Measurements from ENCODE around the gene TMEM108.

DNA sequence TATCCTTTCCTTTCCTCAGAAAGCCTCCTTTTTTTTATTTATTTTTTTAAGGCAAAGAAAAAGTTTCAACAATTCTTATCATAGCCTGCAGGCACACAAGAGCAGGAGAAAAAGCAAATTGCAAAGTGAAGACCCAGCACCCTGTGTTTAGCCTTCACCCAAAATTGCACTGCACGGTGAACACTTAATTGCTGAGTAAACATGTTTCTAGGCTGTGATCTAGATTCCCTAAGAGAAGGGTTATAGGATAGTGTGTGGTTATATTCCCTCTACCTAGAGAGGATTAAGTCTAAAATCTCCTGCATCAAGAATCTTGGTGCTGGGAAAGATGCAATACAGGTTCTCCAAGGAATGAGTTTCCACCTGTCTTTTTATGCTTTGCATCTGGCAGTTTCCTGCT is 291.4 kb downstream of the TMEM108 start:
- TF ChIP-seq EZH2 (IDR thresholded peaks at IDR 0.05) (no peak), POLR2A (IDR thresholded peaks at IDR 0.05; ENCODE audit: borderline replicate concordance, extremely low read depth, insufficient read depth, insufficient read length) (no peak), EGR1 (IDR thresholded peaks at IDR 0.05; ENCODE audit: low read depth) (no peak), JUND (IDR thresholded peaks at IDR 0.05) (no peak), ELF1 (IDR thresholded peaks at IDR 0.05; ENCODE audit: borderline replicate concordance, low read depth) (no peak)
- TF ChIP-seq, protein P1, sequence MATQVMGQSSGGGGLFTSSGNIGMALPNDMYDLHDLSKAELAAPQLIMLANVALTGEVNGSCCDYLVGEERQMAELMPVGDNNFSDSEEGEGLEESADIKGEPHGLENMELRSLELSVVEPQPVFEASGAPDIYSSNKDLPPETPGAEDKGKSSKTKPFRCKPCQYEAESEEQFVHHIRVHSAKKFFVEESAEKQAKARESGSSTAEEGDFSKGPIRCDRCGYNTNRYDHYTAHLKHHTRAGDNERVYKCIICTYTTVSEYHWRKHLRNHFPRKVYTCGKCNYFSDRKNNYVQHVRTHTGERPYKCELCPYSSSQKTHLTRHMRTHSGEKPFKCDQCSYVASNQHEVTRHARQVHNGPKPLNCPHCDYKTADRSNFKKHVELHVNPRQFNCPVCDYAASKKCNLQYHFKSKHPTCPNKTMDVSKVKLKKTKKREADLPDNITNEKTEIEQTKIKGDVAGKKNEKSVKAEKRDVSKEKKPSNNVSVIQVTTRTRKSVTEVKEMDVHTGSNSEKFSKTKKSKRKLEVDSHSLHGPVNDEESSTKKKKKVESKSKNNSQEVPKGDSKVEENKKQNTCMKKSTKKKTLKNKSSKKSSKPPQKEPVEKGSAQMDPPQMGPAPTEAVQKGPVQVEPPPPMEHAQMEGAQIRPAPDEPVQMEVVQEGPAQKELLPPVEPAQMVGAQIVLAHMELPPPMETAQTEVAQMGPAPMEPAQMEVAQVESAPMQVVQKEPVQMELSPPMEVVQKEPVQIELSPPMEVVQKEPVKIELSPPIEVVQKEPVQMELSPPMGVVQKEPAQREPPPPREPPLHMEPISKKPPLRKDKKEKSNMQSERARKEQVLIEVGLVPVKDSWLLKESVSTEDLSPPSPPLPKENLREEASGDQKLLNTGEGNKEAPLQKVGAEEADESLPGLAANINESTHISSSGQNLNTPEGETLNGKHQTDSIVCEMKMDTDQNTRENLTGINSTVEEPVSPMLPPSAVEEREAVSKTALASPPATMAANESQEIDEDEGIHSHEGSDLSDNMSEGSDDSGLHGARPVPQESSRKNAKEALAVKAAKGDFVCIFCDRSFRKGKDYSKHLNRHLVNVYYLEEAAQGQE (IDR thresholded peaks at IDR 0.05; ENCODE audit: low read depth) = no peak
- TF ChIP-seq, protein P2, sequence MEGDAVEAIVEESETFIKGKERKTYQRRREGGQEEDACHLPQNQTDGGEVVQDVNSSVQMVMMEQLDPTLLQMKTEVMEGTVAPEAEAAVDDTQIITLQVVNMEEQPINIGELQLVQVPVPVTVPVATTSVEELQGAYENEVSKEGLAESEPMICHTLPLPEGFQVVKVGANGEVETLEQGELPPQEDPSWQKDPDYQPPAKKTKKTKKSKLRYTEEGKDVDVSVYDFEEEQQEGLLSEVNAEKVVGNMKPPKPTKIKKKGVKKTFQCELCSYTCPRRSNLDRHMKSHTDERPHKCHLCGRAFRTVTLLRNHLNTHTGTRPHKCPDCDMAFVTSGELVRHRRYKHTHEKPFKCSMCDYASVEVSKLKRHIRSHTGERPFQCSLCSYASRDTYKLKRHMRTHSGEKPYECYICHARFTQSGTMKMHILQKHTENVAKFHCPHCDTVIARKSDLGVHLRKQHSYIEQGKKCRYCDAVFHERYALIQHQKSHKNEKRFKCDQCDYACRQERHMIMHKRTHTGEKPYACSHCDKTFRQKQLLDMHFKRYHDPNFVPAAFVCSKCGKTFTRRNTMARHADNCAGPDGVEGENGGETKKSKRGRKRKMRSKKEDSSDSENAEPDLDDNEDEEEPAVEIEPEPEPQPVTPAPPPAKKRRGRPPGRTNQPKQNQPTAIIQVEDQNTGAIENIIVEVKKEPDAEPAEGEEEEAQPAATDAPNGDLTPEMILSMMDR (IDR thresholded peaks at IDR 0.05 in 2 of 3, conservative IDR thresholded peaks at IDR 0.05 in 1 of 3; ENCODE audit: borderline replicate concordance in 1 of 3, insufficient read depth in 1 of 3, low read depth in 2 of 3, low read length in 2 of 3) = no peak
- TF ChIP-seq, protein P3, sequence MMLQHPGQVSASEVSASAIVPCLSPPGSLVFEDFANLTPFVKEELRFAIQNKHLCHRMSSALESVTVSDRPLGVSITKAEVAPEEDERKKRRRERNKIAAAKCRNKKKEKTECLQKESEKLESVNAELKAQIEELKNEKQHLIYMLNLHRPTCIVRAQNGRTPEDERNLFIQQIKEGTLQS (IDR thresholded peaks at IDR 0.05) = no peak
- TF ChIP-seq, protein P4, sequence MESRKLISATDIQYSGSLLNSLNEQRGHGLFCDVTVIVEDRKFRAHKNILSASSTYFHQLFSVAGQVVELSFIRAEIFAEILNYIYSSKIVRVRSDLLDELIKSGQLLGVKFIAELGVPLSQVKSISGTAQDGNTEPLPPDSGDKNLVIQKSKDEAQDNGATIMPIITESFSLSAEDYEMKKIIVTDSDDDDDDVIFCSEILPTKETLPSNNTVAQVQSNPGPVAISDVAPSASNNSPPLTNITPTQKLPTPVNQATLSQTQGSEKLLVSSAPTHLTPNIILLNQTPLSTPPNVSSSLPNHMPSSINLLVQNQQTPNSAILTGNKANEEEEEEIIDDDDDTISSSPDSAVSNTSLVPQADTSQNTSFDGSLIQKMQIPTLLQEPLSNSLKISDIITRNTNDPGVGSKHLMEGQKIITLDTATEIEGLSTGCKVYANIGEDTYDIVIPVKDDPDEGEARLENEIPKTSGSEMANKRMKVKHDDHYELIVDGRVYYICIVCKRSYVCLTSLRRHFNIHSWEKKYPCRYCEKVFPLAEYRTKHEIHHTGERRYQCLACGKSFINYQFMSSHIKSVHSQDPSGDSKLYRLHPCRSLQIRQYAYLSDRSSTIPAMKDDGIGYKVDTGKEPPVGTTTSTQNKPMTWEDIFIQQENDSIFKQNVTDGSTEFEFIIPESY (IDR thresholded peaks at IDR 0.05; ENCODE audit: extremely low read depth, insufficient replicate concordance, low read length) = no peak
